K562 (cell line): ENCODE data around the gene PTGIR. TPM values are rescaled to one million over a fixed set of nuclear protein-coding genes. Genes with fewer than 3 reads are reported as not detected.

Experiments used
- ATAC-seq: fragments of 200-7000 bp; cut with Tn5 transposase; 3 replicates; pipeline ENCODE4 v1.9.1; 2020; ENCODE audit warnings: moderate library complexity
- BruUV-seq: library from RNA; stranded (reverse); fragments of 400-500 nt; replicated peaks from 2 replicates; lab custom pipeline; 2021; lab: Mats Ljungman, UMichigan
- CTCF ChIA-PET: fragments of 300-600 bp; formaldehyde crosslinking; extraction: SDS; loops from one replicate; lab custom pipeline; 2021; ENCODE audit warnings: low intra/inter-chr PET ratio; lab: Yijun Ruan, JAX
- POLR2A ChIA-PET: fragments of 300-600, 350-650 bp; sonication (Branson Sonifier 250); formaldehyde crosslinking; extraction: SDS; loops from one replicate; lab custom pipeline; 2021; ENCODE audit warnings: antibody characterized with exemption, inconsistent platforms; lab: Yijun Ruan, JAX
- DNase-seq, 4 experiments: peaks; one replicate each; pipeline versions ENCODE4 v3.0.0 to v3.0.0-alpha.2; 2011 to 2018; ENCODE audit warnings: low spot score in 3 of 4, mixed read lengths in 3 of 4; ENCODE audit errors: extremely low read depth in 1 of 4
- FAIRE-seq: peaks from 2 replicates; lab custom pipeline; 2011; peaks lifted over from hg19 to GRCh38; lab: Jason Lieb, UNC
- H2AFZ ChIP-seq: 2 replicates; pipeline ENCODE4 v1.6.0; 2011; ENCODE audit warnings: low read depth, low read length, control low read depth, inconsistent platforms
- H3K27ac ChIP-seq: fragments of 200-600 bp; 3 replicates; pipeline ENCODE4 v1.8.0; 2011; ENCODE audit warnings: low read depth, mild to moderate bottlenecking, control low read depth, inconsistent platforms, low read length, moderate library complexity, mixed read lengths; ENCODE audit errors: extremely low read depth
- H3K27me3 ChIP-seq, 2 experiments: fragments of 300-600 bp in 1 of 2; 2 replicates in 1 of 2; 3 replicates in 1 of 2; pipeline versions ENCODE4 v1.6.0 to v1.8.0; 2011; ENCODE audit warnings: inconsistent platforms in 2 of 2, low read length in 2 of 2, mild to moderate bottlenecking in 1 of 2, mixed read lengths in 1 of 2, moderate library complexity in 1 of 2; ENCODE audit not compliant: control insufficient read depth in 2 of 2, insufficient read depth in 2 of 2
- H3K36me3 ChIP-seq: fragments of 300-600 bp; 3 replicates; pipeline ENCODE4 v1.8.0; 2011; ENCODE audit warnings: mild to moderate bottlenecking, low read length, inconsistent platforms; ENCODE audit not compliant: control insufficient read depth, insufficient read depth
- H3K4me1 ChIP-seq, 2 experiments: fragments of 200-600 bp in 1 of 2; replicated peaks in 1 of 2; 2 replicates in 1 of 2; 3 replicates in 1 of 2; pipeline versions ENCODE4 v1.5.1 to v1.8.0; 2011; ENCODE audit warnings: inconsistent platforms in 2 of 2, low read length in 2 of 2, mild to moderate bottlenecking in 1 of 2, mixed read lengths in 1 of 2, moderate library complexity in 1 of 2; ENCODE audit not compliant: control insufficient read depth in 2 of 2, insufficient read depth in 2 of 2
- H3K4me2 ChIP-seq: 2 replicates; pipeline ENCODE4 v1.6.1; 2011; ENCODE audit warnings: low read length, control low read depth, inconsistent platforms, mixed read lengths; ENCODE audit not compliant: insufficient read depth
- H3K4me3 ChIP-seq: fragments of 200-600 bp; sonication (generic), shearing (Covaris generic); 2 replicates; pipeline ENCODE4 v1.5.1; 2016; ENCODE audit warnings: control low read depth, inconsistent platforms
- H3K79me2 ChIP-seq: fragments of 200-600 bp; 3 replicates; pipeline ENCODE4 v1.8.0; 2011; ENCODE audit warnings: low read length, inconsistent platforms; ENCODE audit not compliant: control insufficient read depth, insufficient read depth
- H3K9ac ChIP-seq, 2 experiments: 2 replicates each; pipeline versions ENCODE4 v1.6.0 to v1.6.1; 2011; ENCODE audit warnings: low read depth in 2 of 2, low read length in 2 of 2, control low read depth in 1 of 2, inconsistent platforms in 1 of 2, mild to moderate bottlenecking in 1 of 2, mixed read lengths in 1 of 2; ENCODE audit not compliant: insufficient read depth in 1 of 2
- H3K9me1 ChIP-seq: one replicate; pipeline ENCODE4 v1.6.0; 2011; ENCODE audit warnings: inconsistent platforms, mild to moderate bottlenecking, low read length, moderate library complexity; ENCODE audit not compliant: control insufficient read depth, insufficient read depth
- H3K9me3 ChIP-seq: replicated peaks from 2 replicates; pipeline ENCODE4 v1.5.1; 2011; ENCODE audit warnings: low read depth, low read length, inconsistent platforms; ENCODE audit not compliant: control insufficient read depth, insufficient read depth
- H4K20me1 ChIP-seq: replicated peaks from 2 replicates; pipeline ENCODE4 v1.6.1; 2011; ENCODE audit warnings: low read length, inconsistent platforms, mixed read lengths; ENCODE audit not compliant: control insufficient read depth, insufficient read depth
- PBX2 ChIP-seq, 2 experiments: IDR thresholded peaks in 1 of 2; conservative IDR thresholded peaks in 1 of 2; 2 replicates each; pipeline ENCODE4 v1.6.1; 2016; ENCODE audit warnings: low read depth in 2 of 2, mild to moderate bottlenecking in 1 of 2, missing compliant biosample characterization in 1 of 2, missing genetic modification characterization in 1 of 2, moderate library complexity in 1 of 2
- SMARCA4 ChIP-seq: fragments of 450-650 bp; IDR thresholded peaks from 2 replicates; pipeline ENCODE4 v1.6.1; 2016
- TCF15 ChIP-seq: fragments of 250-450 bp; sonication (Bioruptor Pico); IDR thresholded peaks from 2 replicates; pipeline ENCODE4 v1.8.0; 2022; ENCODE audit warnings: moderate library complexity, mild to moderate bottlenecking, inconsistent platforms
- ZBTB43 ChIP-seq: sonication (generic); formaldehyde crosslinking; IDR thresholded peaks from 2 replicates; pipeline ENCODE4 v1.8.0; 2023; ENCODE audit warnings: mild to moderate bottlenecking, missing genetic modification reagents
- ZNF384 ChIP-seq: IDR thresholded peaks from 2 replicates; pipeline ENCODE4 v1.6.1; 2012; ENCODE audit warnings: low read depth, low read length, improper control_type of control experiment
- ZNF583 ChIP-seq: fragments of 250-450 bp; sonication (Bioruptor Pico); IDR thresholded peaks from 2 replicates; pipeline ENCODE4 v1.4.0; 2020
- WGBS: fragments of 100-300 bp; shearing (Covaris generic); methylation state at CpG from one replicate; pipeline ENCODE4 v1.1.6; 2016; ENCODE audit warnings: low coverage, mixed read lengths; ENCODE audit not compliant: insufficient coverage; ENCODE audit errors: missing lambda C conversion rate; 5-methylcytosine and 5-hydroxymethylcytosine counted together
- in situ Hi-C: fragments of 300-500 bp; cut with MboI; formaldehyde crosslinking; loops from 4 replicates; pipeline ENCODE4 v1.15.0; 2018; ENCODE audit warnings: inconsistent platforms, mixed read lengths
- intact Hi-C: fragments of 100-400 bp; cut with micrococcal nuclease; formaldehyde crosslinking; loops from 2 replicates; pipeline ENCODE4 v1.14.2; 2022
- polyA plus RNA-seq, 8 experiments: library from polyadenylated mRNA; depleted of rRNA in 4 of 8; stranded (reverse) in 5 of 8; unstranded in 3 of 8; fragments of >200 nt; fragmentation: Nextera tagmentation in 2 of 8; fragmentation: Illumina TruSeq in 1 of 8; extraction: Ambion mirVana in 2 of 8; extraction: Trizol in 1 of 8; gene quantifications; 2 replicates each; pipeline versions ENCODE4 v1.2.1 to v1.2.3, GENCODE V29; 2011 to 2014; ENCODE audit warnings: inconsistent platforms in 1 of 8, missing spikeins in 1 of 8
- total RNA-seq, 7 experiments: library from RNA; depleted of rRNA in 6 of 7; stranded (reverse); fragments of >200 nt in 6 of 7; fragmentation: Illumina TruSeq in 2 of 7; extraction: Trizol in 2 of 7; gene quantifications; 2 replicates each; pipeline versions ENCODE4 v1.2.1 to v1.2.3, GENCODE V29; 2011 to 2021; ENCODE audit warnings: low replicate concordance in 1 of 7
- TF ChIP-seq, protein P1 (sequence below): fragments of 450-650 bp; IDR thresholded peaks from 2 replicates; pipeline ENCODE4 v1.6.1; 2016; ENCODE audit warnings: low read depth

Gene PTGIR
- total and polyA plus RNA-seq, 9 of the 15 experiments (the other 6 are each of a cell fraction or from before 2014, with no cell fraction given): 0.11 to 3.4 (median 1.1) TPM; not detected in 1

DNA sequence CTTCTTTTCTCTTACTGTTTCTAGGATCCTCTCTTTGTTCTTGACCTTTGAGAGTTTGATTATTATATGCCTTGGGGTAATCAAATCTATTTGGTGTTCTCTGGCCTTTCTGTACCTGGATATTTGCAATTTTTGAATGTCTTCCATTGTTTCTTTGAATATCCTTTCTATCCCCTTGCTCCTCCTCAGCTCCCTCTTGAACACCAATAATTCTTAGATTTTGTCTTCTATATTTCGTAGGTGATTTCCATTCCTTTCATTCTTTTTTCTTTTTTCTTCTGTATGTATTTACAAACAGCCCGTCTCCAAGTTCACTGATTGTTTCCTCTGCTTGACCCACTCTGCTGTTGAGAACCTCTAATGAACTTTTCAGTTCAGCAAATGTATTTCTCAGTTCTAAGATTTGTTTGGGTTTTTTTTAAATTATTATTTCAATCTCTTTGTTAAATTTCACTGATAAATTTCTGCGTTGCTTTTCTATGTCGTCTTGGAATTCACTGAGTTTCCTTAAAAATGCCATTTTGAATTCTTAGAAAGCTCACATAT lies 26.4 kb downstream of the PTGIR start:
- 36% methylated on average over 4 of the region's 4 CpGs for WGBS
- H4K20me1 ChIP-seq: peaks cover 11% of the 10 kb centered on the region
- in situ Hi-C loops: no loop called here
- H2AFZ ChIP-seq: no peak overlapping the region
- FAIRE-seq (no peak), ATAC-seq (no peak), DNase-seq (no peak)
- H3K9me3 ChIP-seq: peaks cover 11% of the 10 kb centered on the region
- H3K27ac ChIP-seq: no peak overlapping the region
- intact Hi-C loops: no loop called here
- H3K79me2 ChIP-seq: peaks cover 23% of the 10 kb centered on the region
- H3K9me1 ChIP-seq: no peaks in the 10 kb centered on the region
- H3K4me2 ChIP-seq: no peak overlapping the region
- no TSS peak for BruUV-seq
- CTCF ChIA-PET: no interaction called here
- H3K36me3 ChIP-seq: peaks cover 9% of the 10 kb centered on the region; the same call in 1 of the 3 replicates
- peaks cover 12 to 32% of the 10 kb centered on the region in 2 experiments; a peak in 4 of 5 replicates for H3K4me1 ChIP-seq
- no peak overlapping the region for H3K9ac ChIP-seq
- H3K27me3 ChIP-seq: no peaks in the 10 kb centered on the region
- H3K4me3 ChIP-seq: no peak overlapping the region
- POLR2A ChIA-PET: interaction anchor here (1.5 kb wide), 1 partner anchor 9 kb away, joined by 3 read pairs; no protein-coding TSS in a partner anchor
- no peak for TF ChIP-seq TCF15 (CRISPR knock-in tag)
- 0 out of 2 replicates have a peak, but pooled peaks have one; percentile 22 for TF ChIP-seq ZNF384
- TF ChIP-seq ZNF583 (CRISPR knock-in tag): peak; percentile 94
- no peak for TF ChIP-seq SMARCA4
- TF ChIP-seq, protein P1, sequence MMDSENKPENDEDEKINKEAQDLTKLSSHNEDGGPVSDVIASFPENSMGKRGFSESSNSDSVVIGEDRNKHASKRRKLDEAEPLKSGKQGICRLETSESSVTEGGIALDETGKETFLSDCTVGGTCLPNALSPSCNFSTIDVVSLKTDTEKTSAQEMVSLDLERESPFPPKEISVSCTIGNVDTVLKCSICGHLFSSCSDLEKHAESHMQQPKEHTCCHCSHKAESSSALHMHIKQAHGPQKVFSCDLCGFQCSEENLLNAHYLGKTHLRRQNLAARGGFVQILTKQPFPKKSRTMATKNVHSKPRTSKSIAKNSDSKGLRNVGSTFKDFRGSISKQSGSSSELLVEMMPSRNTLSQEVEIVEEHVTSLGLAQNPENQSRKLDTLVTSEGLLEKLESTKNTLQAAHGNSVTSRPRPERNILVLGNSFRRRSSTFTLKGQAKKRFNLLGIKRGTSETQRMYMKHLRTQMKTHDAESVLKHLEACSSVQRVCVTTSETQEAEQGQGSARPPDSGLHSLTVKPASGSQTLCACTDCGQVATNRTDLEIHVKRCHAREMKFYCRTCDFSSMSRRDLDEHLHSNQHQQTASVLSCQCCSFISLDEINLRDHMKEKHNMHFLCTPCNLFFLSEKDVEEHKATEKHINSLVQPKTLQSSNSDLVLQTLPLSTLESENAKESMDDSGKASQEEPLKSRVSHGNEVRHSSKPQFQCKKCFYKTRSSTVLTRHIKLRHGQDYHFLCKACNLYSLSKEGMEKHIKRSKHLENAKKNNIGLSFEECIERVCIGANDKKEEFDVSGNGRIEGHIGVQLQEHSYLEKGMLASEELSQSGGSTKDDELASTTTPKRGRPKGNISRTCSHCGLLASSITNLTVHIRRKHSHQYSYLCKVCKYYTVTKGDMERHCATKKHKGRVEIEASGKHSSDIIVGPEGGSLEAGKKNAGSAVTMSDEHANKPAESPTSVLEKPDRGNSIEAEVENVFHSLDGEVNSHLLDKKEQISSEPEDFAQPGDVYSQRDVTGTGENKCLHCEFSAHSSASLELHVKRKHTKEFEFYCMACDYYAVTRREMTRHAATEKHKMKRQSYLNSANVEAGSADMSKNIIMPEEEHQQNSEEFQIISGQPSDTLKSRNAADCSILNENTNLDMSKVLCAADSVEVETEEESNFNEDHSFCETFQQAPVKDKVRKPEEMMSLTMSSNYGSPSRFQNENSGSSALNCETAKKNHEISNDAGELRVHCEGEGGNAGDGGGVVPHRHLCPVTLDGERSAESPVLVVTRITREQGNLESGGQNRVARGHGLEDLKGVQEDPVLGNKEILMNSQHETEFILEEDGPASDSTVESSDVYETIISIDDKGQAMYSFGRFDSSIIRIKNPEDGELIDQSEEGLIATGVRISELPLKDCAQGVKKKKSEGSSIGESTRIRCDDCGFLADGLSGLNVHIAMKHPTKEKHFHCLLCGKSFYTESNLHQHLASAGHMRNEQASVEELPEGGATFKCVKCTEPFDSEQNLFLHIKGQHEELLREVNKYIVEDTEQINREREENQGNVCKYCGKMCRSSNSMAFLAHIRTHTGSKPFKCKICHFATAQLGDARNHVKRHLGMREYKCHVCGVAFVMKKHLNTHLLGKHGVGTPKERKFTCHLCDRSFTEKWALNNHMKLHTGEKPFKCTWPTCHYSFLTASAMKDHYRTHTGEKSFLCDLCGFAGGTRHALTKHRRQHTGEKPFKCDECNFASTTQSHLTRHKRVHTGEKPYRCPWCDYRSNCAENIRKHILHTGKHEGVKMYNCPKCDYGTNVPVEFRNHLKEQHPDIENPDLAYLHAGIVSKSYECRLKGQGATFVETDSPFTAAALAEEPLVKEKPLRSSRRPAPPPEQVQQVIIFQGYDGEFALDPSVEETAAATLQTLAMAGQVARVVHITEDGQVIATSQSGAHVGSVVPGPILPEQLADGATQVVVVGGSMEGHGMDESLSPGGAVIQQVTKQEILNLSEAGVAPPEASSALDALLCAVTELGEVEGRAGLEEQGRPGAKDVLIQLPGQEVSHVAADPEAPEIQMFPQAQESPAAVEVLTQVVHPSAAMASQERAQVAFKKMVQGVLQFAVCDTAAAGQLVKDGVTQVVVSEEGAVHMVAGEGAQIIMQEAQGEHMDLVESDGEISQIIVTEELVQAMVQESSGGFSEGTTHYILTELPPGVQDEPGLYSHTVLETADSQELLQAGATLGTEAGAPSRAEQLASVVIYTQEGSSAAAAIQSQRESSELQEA: no peak
- TF ChIP-seq PBX2 (CRISPR knock-in tag; IDR thresholded peaks at IDR 0.05; ENCODE audit: low read depth): no peak
- no peak for TF ChIP-seq PBX2 (tag; conservative IDR thresholded peaks at IDR 0.05; ENCODE audit: low read depth)
- no peak for TF ChIP-seq ZBTB43 (CRISPR knock-in tag)
